ENCODE measurements around the gene LRRC4B.
A peak's percentile ranks its signal among the peaks of the same experiment; 100 is the strongest.
"Not testable (repeated sequence)": the region's sequence is repeated elsewhere in the genome, so short reads cannot be mapped to it uniquely, and the experiment has no call there.

LRRC4B gene

GRCh38 chr19:50567882-50568727 is at the start of gene LRRC4B:
LRRC4B (minus strand) TSS chr19:50568435; CDS start chr19:50548838, 19,597 bp downstream.
- peak; percentile 48 for DNase-seq

- DNase-seq = not testable (repeated sequence)
Measured at GRCh38 chr19:50612504-50613404, 44.5 kb upstream of the LRRC4B start.

GRCh38 chr19:50607874-50608785 is 39.9 kb upstream of the LRRC4B start:
- peak; percentile 55 for DNase-seq

- no peak for DNase-seq
Measured at GRCh38 chr19:50607388-50607787, 39.2 kb upstream of the LRRC4B start.

GRCh38 chr19:50606059-50606836 is 38.0 kb upstream of the LRRC4B start:
- not testable (repeated sequence) for DNase-seq

- not testable (repeated sequence) for DNase-seq
Measured at GRCh38 chr19:50604264-50605073, 36.2 kb upstream of the LRRC4B start.

- no peak for DNase-seq
Measured at GRCh38 chr19:50602935-50603334, 34.7 kb upstream of the LRRC4B start.

- DNase-seq = no peak
Measured at GRCh38 chr19:50602496-50602895, 34.3 kb upstream of the LRRC4B start.

- DNase-seq = no peak
Measured at GRCh38 chr19:50602089-50602422, 33.8 kb upstream of the LRRC4B start.

- no peak for DNase-seq
Measured at GRCh38 chr19:50601407-50602088, 33.3 kb upstream of the LRRC4B start.

GRCh38 chr19:50599427-50599826 is 31.2 kb upstream of the LRRC4B start:
- no peak for DNase-seq

GRCh38 chr19:50590191-50590590 is 22.0 kb upstream of the LRRC4B start:
- DNase-seq = no peak

GRCh38 chr19:50581795-50582660 is 13.8 kb upstream of the LRRC4B start:
- DNase-seq = not testable (repeated sequence)

- no peak for DNase-seq
Measured at GRCh38 chr19:50580970-50581634, 12.9 kb upstream of the LRRC4B start.

GRCh38 chr19:50580240-50580639 is 12.0 kb upstream of the LRRC4B start:
- DNase-seq = no peak

GRCh38 chr19:50576769-50577168 is 8.5 kb upstream of the LRRC4B start:
- DNase-seq = not testable (repeated sequence)

- DNase-seq = no peak
Measured at GRCh38 chr19:50573741-50574461, 5.7 kb upstream of the LRRC4B start.

- DNase-seq = no peak
Measured at GRCh38 chr19:50570997-50571396, 2.8 kb upstream of the LRRC4B start.
